ENCODE data around the gene DYNC1I1. TPM values are rescaled to one million over a fixed set of nuclear protein-coding genes. Genes with fewer than 3 reads are reported as not detected.
A peak's percentile ranks its signal among the peaks of the same experiment; 100 is the strongest.

DYNC1I1 gene
- total and polyA plus RNA-seq, 3 experiments from 2014 or later: not detected

DNA sequence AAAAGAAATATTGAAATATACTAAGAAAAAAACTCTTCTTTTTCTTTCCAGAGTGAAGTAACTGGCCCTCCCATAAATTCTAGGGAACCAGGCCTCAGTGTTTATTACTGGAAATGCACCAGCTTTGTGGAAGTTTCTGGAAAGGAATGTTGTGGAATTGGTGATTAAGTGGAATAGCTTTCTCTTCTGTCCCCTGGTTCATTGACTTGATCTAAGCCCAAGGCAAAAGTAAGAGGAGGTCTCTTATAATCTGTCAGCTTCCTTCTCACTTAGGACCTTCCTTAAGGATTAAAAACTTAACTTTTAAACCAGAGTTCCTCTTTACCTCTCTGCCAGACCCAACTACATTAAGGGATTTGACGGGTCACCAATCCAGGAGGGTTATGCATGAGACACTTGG, 283.4 kb downstream of the DYNC1I1 start:
- H3K4me1 Mint-ChIP-seq: no peaks in the 10 kb centered on the region
- no peaks in the 10 kb centered on the region for H3K9me3 ChIP-seq (ENCODE audit: low read length)
- no peaks in the 10 kb centered on the region for H3K27me3 ChIP-seq (ENCODE audit: insufficient read depth, low read length, poor library complexity, severe bottlenecking)
- no peaks in the 10 kb centered on the region for H3K4me1 ChIP-seq (ENCODE audit: insufficient read depth, low read length)
- no peak overlapping the region for H3K4me3 Mint-ChIP-seq
- ChIA-PET POLR2A (no interaction called here), CTCF (no interaction called here)
- no peaks in the 10 kb centered on the region for H3K36me3 ChIP-seq (ENCODE audit: insufficient read depth, low read length)
- no peak overlapping the region for H3K27ac ChIP-seq (ENCODE audit: low read depth, low read length)
- H3K4me3 ChIP-seq (ENCODE audit: low read length): no peak overlapping the region
- no peak overlapping the region for H3K27ac Mint-ChIP-seq
- H3K27me3 Mint-ChIP-seq: peaks cover 4 to 46% of the 10 kb centered on the region in 2 donors
- no peak for DNase-seq
- H3K9me3 Mint-ChIP-seq: no peaks in the 10 kb centered on the region
- H3K36me3 Mint-ChIP-seq: no peaks in the 10 kb centered on the region

DNA sequence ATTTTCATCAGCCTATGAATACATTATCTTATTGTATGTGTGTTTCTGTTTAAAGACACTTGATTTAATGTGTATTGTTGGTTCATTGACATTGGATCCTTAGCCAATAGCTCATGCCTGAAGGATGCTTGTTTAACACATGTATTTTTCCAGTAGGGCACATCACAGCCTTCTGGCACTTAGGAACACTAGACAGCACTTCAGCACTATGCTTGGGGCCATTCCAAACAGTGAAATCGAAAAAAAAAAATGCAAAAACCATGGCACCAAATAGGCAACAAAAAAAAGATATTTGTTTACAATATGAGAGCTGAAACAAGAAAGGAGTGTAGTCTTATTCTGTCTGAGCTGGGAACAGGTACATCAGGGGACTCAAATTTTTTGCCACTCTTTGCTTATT, 286.7 kb downstream of the DYNC1I1 start:
- Mint-ChIP-seq H3K4me3 (no peak overlapping the region), H3K4me1 (no peaks in the 10 kb centered on the region), H3K27ac (no peak overlapping the region), H3K36me3 (no peaks in the 10 kb centered on the region), H3K9me3 (no peaks in the 10 kb centered on the region), H3K27me3 (peaks cover 7 to 68% of the 10 kb centered on the region in 2 donors)
- Histone ChIP-seq H3K27ac (ENCODE audit: low read depth, low read length) (no peak overlapping the region), H3K4me1 (ENCODE audit: insufficient read depth, low read length) (no peaks in the 10 kb centered on the region), H3K4me3 (ENCODE audit: low read length) (no peak overlapping the region), H3K27me3 (ENCODE audit: insufficient read depth, low read length, poor library complexity, severe bottlenecking) (no peaks in the 10 kb centered on the region), H3K9me3 (ENCODE audit: low read length) (no peaks in the 10 kb centered on the region), H3K36me3 (ENCODE audit: insufficient read depth, low read length) (no peaks in the 10 kb centered on the region)
- POLR2A ChIA-PET: no interaction called here
- CTCF ChIA-PET: interaction anchor here (1.0 kb wide), 1 partner anchor 13 kb away, joined by 4 read pairs; no protein-coding TSS in a partner anchor
- no peak for DNase-seq

DNA sequence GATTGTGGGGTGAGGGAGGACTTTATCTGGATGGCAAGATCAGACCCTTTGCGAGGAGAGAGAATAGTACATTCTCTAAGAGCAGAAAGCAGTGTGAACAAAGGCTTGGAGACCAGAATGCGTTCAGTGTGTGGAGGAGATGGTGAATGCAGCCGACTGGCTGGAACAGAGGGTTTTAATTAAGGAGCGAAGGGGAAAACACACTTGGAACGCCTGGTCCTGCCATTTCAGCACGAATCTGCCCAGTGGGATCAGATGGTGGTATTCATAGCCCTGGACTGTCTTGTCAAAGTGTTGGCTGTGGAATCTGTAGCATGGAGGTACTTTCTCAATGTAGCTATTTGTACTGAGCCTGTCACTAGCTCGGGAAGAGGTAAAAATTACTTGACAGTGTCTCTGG, 288.7 kb downstream of the DYNC1I1 start:
- no peak for DNase-seq
- Histone ChIP-seq H3K27me3 (ENCODE audit: insufficient read depth, low read length, poor library complexity, severe bottlenecking) (no peaks in the 10 kb centered on the region), H3K4me3 (ENCODE audit: low read length) (no peak overlapping the region), H3K9me3 (ENCODE audit: low read length) (no peaks in the 10 kb centered on the region), H3K36me3 (ENCODE audit: insufficient read depth, low read length) (no peaks in the 10 kb centered on the region), H3K27ac (ENCODE audit: low read depth, low read length) (no peak overlapping the region), H3K4me1 (ENCODE audit: insufficient read depth, low read length) (no peaks in the 10 kb centered on the region)
- Mint-ChIP-seq H3K27me3 (peaks cover 6 to 71% of the 10 kb centered on the region in 2 donors), H3K36me3 (no peaks in the 10 kb centered on the region), H3K9me3 (no peaks in the 10 kb centered on the region), H3K4me3 (no peak overlapping the region), H3K27ac (no peak overlapping the region), H3K4me1 (no peaks in the 10 kb centered on the region)
- ChIA-PET POLR2A (no interaction called here), CTCF (no interaction called here)

DNA sequence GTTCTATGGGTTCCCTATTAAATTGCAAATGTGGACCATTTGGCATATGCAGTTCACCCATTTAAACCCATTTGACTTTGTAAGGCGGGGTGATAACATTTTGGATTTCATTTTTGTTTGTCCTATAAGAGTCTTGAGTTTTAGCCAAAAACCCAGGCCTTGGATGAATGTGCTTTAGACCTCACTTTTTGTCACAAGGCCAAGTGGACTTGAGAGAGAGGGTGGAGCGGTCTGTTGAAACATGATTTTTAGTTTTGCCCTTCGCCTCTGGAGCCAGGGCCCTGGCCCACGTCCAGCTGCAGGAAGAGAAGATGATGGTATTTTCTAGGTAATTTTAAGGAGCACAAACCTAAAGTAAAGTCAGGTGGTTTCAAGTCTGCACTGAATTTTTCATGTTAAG, 289.5 kb downstream of the DYNC1I1 start:
- H3K27ac Mint-ChIP-seq: no peak overlapping the region
- H3K27ac ChIP-seq (ENCODE audit: low read depth, low read length): no peak overlapping the region

DNA sequence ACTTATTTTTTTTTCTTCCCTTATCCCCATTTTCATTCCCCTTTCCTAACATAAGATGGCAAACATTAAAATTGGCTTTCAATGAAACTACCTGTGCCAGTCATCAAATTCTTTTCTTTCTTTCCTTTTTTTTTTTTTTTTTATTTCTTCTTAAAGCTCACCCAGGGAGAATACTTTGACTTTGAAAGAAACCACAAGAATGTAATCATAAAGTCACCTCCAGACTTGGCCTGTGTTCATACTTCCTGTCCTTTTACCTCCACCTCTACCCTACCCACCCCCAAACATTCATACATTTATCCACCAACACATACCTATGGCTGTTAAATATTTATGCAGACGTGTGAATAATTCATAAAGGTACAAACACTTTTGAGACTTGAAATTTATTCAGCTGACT, 295.0 kb downstream of the DYNC1I1 start:
- peaks cover 4 to 65% of the 10 kb centered on the region in 2 donors for H3K27me3 Mint-ChIP-seq
- no peak overlapping the region for H3K27ac ChIP-seq (ENCODE audit: low read depth, low read length)
- no peaks in the 10 kb centered on the region for H3K4me1 ChIP-seq (ENCODE audit: insufficient read depth, low read length)
- no peaks in the 10 kb centered on the region for H3K27me3 ChIP-seq (ENCODE audit: insufficient read depth, low read length, poor library complexity, severe bottlenecking)
- no peak for DNase-seq
- no peaks in the 10 kb centered on the region for H3K9me3 ChIP-seq (ENCODE audit: low read length)
- H3K36me3 ChIP-seq (ENCODE audit: insufficient read depth, low read length): no peaks in the 10 kb centered on the region
- POLR2A ChIA-PET: no interaction called here
- CTCF ChIA-PET: no interaction called here
- H3K9me3 Mint-ChIP-seq: no peaks in the 10 kb centered on the region
- no peak overlapping the region for H3K4me3 Mint-ChIP-seq
- H3K4me1 Mint-ChIP-seq: no peaks in the 10 kb centered on the region
- no peak overlapping the region for H3K4me3 ChIP-seq (ENCODE audit: low read length)
- no peaks in the 10 kb centered on the region for H3K36me3 Mint-ChIP-seq
- no peak overlapping the region for H3K27ac Mint-ChIP-seq

More for the DNA sequence above, 289.5 kb downstream of the DYNC1I1 start:
- Histone ChIP-seq H3K9me3 (ENCODE audit: low read length) (no peaks in the 10 kb centered on the region), H3K4me3 (ENCODE audit: low read length) (no peak overlapping the region), H3K36me3 (ENCODE audit: insufficient read depth, low read length) (no peaks in the 10 kb centered on the region), H3K27me3 (ENCODE audit: insufficient read depth, low read length, poor library complexity, severe bottlenecking) (no peaks in the 10 kb centered on the region), H3K4me1 (ENCODE audit: insufficient read depth, low read length) (no peaks in the 10 kb centered on the region)
- H3K36me3 Mint-ChIP-seq: no peaks in the 10 kb centered on the region
- CTCF ChIA-PET: no interaction called here
- no peak for DNase-seq
- H3K4me1 Mint-ChIP-seq: no peaks in the 10 kb centered on the region
- POLR2A ChIA-PET: no interaction called here
- peaks cover 6 to 69% of the 10 kb centered on the region in 2 donors for H3K27me3 Mint-ChIP-seq
- H3K9me3 Mint-ChIP-seq: no peaks in the 10 kb centered on the region
- H3K4me3 Mint-ChIP-seq: no peak overlapping the region

DNA sequence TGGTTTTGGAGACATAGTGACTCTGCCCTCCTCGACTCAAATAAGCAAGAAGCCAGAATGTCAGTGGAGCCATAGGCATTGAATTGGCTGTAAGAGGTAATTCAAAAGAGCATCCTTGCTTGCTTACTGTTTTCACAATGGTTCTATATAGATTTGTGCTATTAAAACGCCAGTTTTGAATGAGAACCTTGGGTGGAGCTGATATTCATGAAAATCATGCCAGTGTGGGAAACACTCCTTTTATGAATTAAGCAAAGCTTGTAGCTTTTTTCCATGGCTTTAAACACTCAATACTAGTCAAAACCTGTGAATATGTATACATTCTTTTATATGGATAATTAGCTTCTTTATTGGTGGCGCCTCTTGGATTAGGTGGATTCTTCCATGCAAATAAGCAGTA, 297.0 kb downstream of the DYNC1I1 start:
- ChIA-PET CTCF (no interaction called here), POLR2A (no interaction called here)
- H3K27me3 Mint-ChIP-seq: peaks cover 4 to 52% of the 10 kb centered on the region in 2 donors

DNA sequence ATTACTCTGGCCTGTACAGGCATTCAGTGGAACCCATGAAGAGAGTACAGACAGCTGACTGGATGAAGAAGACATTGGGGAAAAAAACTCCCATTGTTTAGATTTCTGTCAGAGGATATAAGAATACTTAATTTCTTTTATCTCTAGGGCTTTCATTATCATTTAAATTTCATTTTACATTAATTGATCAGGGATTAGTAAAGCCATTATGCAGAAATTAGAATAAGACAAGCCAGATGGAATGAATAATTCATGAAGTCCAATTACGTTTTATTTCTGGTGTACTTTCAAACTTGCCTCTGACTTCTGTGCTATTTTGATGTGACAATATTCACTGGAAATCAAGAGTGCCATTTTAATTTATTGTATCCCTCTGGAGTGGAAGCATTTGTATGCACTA, 302.5 kb downstream of the DYNC1I1 start:
- DNase-seq: no peak
- H3K4me1 Mint-ChIP-seq: peaks cover 6 to 11% (median 7%) of the 10 kb centered on the region in 3 donors
- H3K4me3 Mint-ChIP-seq: peak overlapping the region in 3 of 7 donors; percentile 72 to 86 (median 83)
- H3K9me3 Mint-ChIP-seq: no peaks in the 10 kb centered on the region
- POLR2A ChIA-PET: no interaction called here
- Histone ChIP-seq H3K4me3 (ENCODE audit: low read length) (no peak overlapping the region), H3K36me3 (ENCODE audit: insufficient read depth, low read length) (no peaks in the 10 kb centered on the region), H3K9me3 (ENCODE audit: low read length) (no peaks in the 10 kb centered on the region), H3K27ac (ENCODE audit: low read depth, low read length) (no peak overlapping the region), H3K4me1 (ENCODE audit: insufficient read depth, low read length) (peaks cover 7% of the 10 kb centered on the region), H3K27me3 (ENCODE audit: insufficient read depth, low read length, poor library complexity, severe bottlenecking) (peaks cover 9% of the 10 kb centered on the region)
- H3K36me3 Mint-ChIP-seq: no peaks in the 10 kb centered on the region
- CTCF ChIA-PET: interaction anchor here (0.9 to 3.1 kb wide), 2 partner anchors 953 to 991 kb away, joined by 4 to 18 read pairs; no protein-coding TSS in a partner anchor
- no peak overlapping the region for H3K27ac Mint-ChIP-seq
- H3K27me3 Mint-ChIP-seq: peaks cover 18 to 64% of the 10 kb centered on the region in 2 donors

More for the DNA sequence above, 297.0 kb downstream of the DYNC1I1 start:
- no peaks in the 10 kb centered on the region for H3K4me1 Mint-ChIP-seq
- H3K4me3 Mint-ChIP-seq: no peak overlapping the region
- no peaks in the 10 kb centered on the region for H3K9me3 ChIP-seq (ENCODE audit: low read length)
- no peaks in the 10 kb centered on the region for H3K4me1 ChIP-seq (ENCODE audit: insufficient read depth, low read length)
- H3K27me3 ChIP-seq (ENCODE audit: insufficient read depth, low read length, poor library complexity, severe bottlenecking): no peaks in the 10 kb centered on the region
- no peak overlapping the region for H3K27ac ChIP-seq (ENCODE audit: low read depth, low read length)
- H3K36me3 ChIP-seq (ENCODE audit: insufficient read depth, low read length): no peaks in the 10 kb centered on the region
- no peak for DNase-seq
- H3K36me3 Mint-ChIP-seq: no peaks in the 10 kb centered on the region
- H3K9me3 Mint-ChIP-seq: no peaks in the 10 kb centered on the region
- H3K4me3 ChIP-seq (ENCODE audit: low read length): no peak overlapping the region
- no peak overlapping the region for H3K27ac Mint-ChIP-seq

DNA sequence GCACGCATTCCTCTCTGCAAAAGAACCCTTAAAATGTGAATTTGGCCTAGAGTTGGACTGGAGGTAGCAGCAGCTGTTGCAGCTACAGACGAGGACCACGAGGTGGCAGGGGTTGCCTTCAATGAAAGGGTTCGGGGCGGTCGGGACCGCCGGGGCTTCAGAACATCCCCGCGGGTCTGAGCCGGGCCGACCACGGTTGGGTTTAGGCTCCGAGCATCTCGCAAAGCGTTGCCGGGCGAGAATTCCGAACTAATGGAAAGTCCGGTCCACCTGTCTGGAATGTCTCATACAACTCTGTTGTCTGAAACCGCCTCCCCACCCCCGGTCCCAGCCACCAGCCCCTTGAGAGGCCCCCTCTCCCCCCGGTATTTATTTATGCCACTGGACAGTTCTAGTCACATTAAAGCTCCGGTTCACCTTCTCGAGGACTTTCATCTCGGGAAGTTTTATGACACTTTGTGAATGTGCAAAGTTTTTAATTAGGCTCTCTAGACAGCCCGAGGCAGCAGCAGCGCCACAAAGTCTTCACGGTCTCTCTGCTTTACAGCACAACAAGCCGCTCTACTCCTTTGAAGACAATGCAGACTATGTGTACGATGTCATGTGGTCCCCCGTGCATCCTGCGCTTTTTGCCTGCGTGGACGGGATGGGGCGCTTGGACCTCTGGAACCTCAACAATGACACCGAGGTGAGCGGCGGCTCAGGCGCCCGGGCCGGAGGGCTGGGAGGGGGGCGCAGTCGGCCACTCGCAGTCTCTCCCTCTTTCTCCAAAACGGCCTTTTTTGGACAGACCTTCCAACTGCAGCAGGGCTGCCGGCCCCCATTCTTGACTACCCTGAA, 303.4 kb downstream of the DYNC1I1 start:
- DNase-seq: peak; percentile 10 to 53 (median 31)
- Mint-ChIP-seq H3K4me1 (peaks cover 6 to 11% (median 7%) of the 10 kb centered on the region in 3 donors), H3K27ac (no peak overlapping the region), H3K9me3 (no peaks in the 10 kb centered on the region), H3K27me3 (peaks cover 20 to 70% of the 10 kb centered on the region in 2 donors), H3K4me3 (peak overlapping the region; percentile 66 to 90 (median 83)), H3K36me3 (no peaks in the 10 kb centered on the region)
- ChIA-PET CTCF (interaction anchor here (0.9 to 3.1 kb wide), 2 partner anchors 952 to 990 kb away, joined by 4 to 18 read pairs; no protein-coding TSS in a partner anchor), POLR2A (interaction anchor here (0.6 kb wide), 1 partner anchor 455 kb away, joined by 3 read pairs; no protein-coding TSS in a partner anchor)
- Histone ChIP-seq H3K4me3 (ENCODE audit: low read length) (peak overlapping the region; percentile 50), H3K27me3 (ENCODE audit: insufficient read depth, low read length, poor library complexity, severe bottlenecking) (peaks cover 9% of the 10 kb centered on the region), H3K36me3 (ENCODE audit: insufficient read depth, low read length) (no peaks in the 10 kb centered on the region), H3K4me1 (ENCODE audit: insufficient read depth, low read length) (peaks cover 7% of the 10 kb centered on the region), H3K9me3 (ENCODE audit: low read length) (no peaks in the 10 kb centered on the region), H3K27ac (ENCODE audit: low read depth, low read length) (no peak overlapping the region)

Data from CD8-positive, alpha-beta memory T cell (primary cell).